ENCODE data around the gene GNB1L.

GRCh38 chr22:19855504-19856409 lies 1.1 kb upstream of the GNB1L start:
- TF ChIP-seq EZH2 (IDR thresholded peaks at IDR 0.05; ENCODE audit: borderline replicate concordance, low read length) (no peak), CTCF (conservative IDR thresholded peaks at IDR 0.05 in 1 of 2, IDR thresholded peaks at IDR 0.05 in 1 of 2; ENCODE audit: extremely low read depth in 1 of 2, insufficient read depth in 1 of 2, low read depth in 1 of 2, low read length in 2 of 2) (no peak)
